ELR (cell line): ENCODE measurements around the gene CACNG3.
"Not testable (repeated sequence)": the region's sequence is repeated elsewhere in the genome, so short reads cannot be mapped to it uniquely, and the experiment has no call there.

Experiments used
- DNase-seq: peaks from one replicate; pipeline ENCODE4 v3.0.0-alpha.2; 2015; ENCODE audit warnings: low read depth

CACNG3 gene

GRCh38 chr16:24255456-24256371 lies at the start of gene CACNG3:
CACNG3 (plus strand) TSS chr16:24256335; CDS start chr16:24256755, 420 bp downstream.
- peak; percentile 29 for DNase-seq

- DNase-seq: no peak
Measured at GRCh38 chr16:24206926-24207325, 49.2 kb upstream of the CACNG3 start.

- no peak for DNase-seq
Measured at GRCh38 chr16:24208710-24209109, 47.4 kb upstream of the CACNG3 start.

- no peak for DNase-seq
Measured at GRCh38 chr16:24214992-24215391, 41.1 kb upstream of the CACNG3 start.

- DNase-seq: no peak
Measured at GRCh38 chr16:24216961-24217360, 39.2 kb upstream of the CACNG3 start.

GRCh38 chr16:24217461-24217860 lies 38.7 kb upstream of the CACNG3 start:
- DNase-seq: no peak

- no peak for DNase-seq
Measured at GRCh38 chr16:24218299-24218698, 37.8 kb upstream of the CACNG3 start.

- DNase-seq: no peak
Measured at GRCh38 chr16:24221219-24221618, 34.9 kb upstream of the CACNG3 start.

GRCh38 chr16:24228514-24228913 lies 27.6 kb upstream of the CACNG3 start:
- DNase-seq: no peak

- no peak for DNase-seq
Measured at GRCh38 chr16:24232936-24233335, 23.2 kb upstream of the CACNG3 start.

GRCh38 chr16:24234737-24235136 lies 21.4 kb upstream of the CACNG3 start:
- DNase-seq: peak; percentile 2

- DNase-seq: no peak
Measured at GRCh38 chr16:24235806-24236205, 20.3 kb upstream of the CACNG3 start.

GRCh38 chr16:24238846-24239245 lies 17.3 kb upstream of the CACNG3 start:
- DNase-seq: not testable (repeated sequence)

- no peak for DNase-seq
Measured at GRCh38 chr16:24246911-24247607, 9.1 kb upstream of the CACNG3 start.

- peak; percentile 55 for DNase-seq
Measured at GRCh38 chr16:24253192-24253591, 2.9 kb upstream of the CACNG3 start.

- no peak for DNase-seq
Measured at GRCh38 chr16:24257958-24258357, 1.8 kb downstream of the CACNG3 start.

- no peak for DNase-seq
Measured at GRCh38 chr16:24258791-24259190, 2.7 kb downstream of the CACNG3 start.

- DNase-seq: no peak
Measured at GRCh38 chr16:24262816-24263215, 6.7 kb downstream of the CACNG3 start.

GRCh38 chr16:24270721-24271442 lies 14.7 kb downstream of the CACNG3 start:
- DNase-seq: no peak

GRCh38 chr16:24272379-24272778 lies 16.2 kb downstream of the CACNG3 start:
- no peak for DNase-seq

- DNase-seq: peak; percentile 41
Measured at GRCh38 chr16:24273508-24274182, 17.5 kb downstream of the CACNG3 start.

- no peak for DNase-seq
Measured at GRCh38 chr16:24275413-24275812, 19.3 kb downstream of the CACNG3 start.
